GM12878 (cell line): ENCODE measurements around the gene CLCN7.

Experiments
- BHLHE40 ChIP-seq, 2 experiments: fragments of 450-650 bp in 1 of 2; IDR thresholded peaks; 2 replicates each; pipeline ENCODE4 v1.6.1; 2011 to 2017; ENCODE audit warnings: low read depth in 2 of 2, borderline replicate concordance in 1 of 2, improper control_type of control experiment in 1 of 2, low read length in 1 of 2, mild to moderate bottlenecking in 1 of 2
- EED ChIP-seq: sonication (generic); IDR thresholded peaks from 2 replicates; pipeline ENCODE4 v1.6.1; 2016; ENCODE audit warnings: antibody characterized with exemption, low read depth
- EZH2 ChIP-seq: IDR thresholded peaks from 2 replicates; pipeline ENCODE4 v1.6.1; 2012; ENCODE audit warnings: low read depth, mild to moderate bottlenecking, control low read depth, inconsistent platforms, low read length, borderline replicate concordance; ENCODE audit not compliant: control insufficient read depth
- IKZF2 ChIP-seq, 2 experiments: fragments of 450-650 bp; IDR thresholded peaks; 2 replicates each; pipeline ENCODE4 v1.6.1; 2017; ENCODE audit warnings: mild to moderate bottlenecking in 2 of 2, moderate library complexity in 2 of 2
- POLR2A ChIP-seq: IDR thresholded peaks from 2 replicates; pipeline ENCODE4 v1.6.1; 2011; ENCODE audit warnings: low read depth, mild to moderate bottlenecking, low read length
- POLR2AphosphoS5 ChIP-seq: IDR thresholded peaks from 2 replicates; pipeline ENCODE4 v1.6.1; 2011; ENCODE audit warnings: mild to moderate bottlenecking, low read length, inconsistent platforms
- RFX5 ChIP-seq: IDR thresholded peaks from 2 replicates; pipeline ENCODE4 v1.6.1; 2011; ENCODE audit warnings: low read depth, low read length, improper control_type of control experiment
- SP1 ChIP-seq: IDR thresholded peaks from one replicate; pipeline ENCODE4 v1.6.1; 2011; ENCODE audit warnings: low read depth, low read length
- ZNF274 ChIP-seq: IDR thresholded peaks from one replicate; pipeline ENCODE4 v1.8.0; 2011; ENCODE audit not compliant: insufficient read length, insufficient read depth
- TF ChIP-seq, protein P1 (sequence below): IDR thresholded peaks from 2 replicates; pipeline ENCODE4 v1.6.1; 2012; ENCODE audit warnings: mild to moderate bottlenecking, low read depth, low read length
- TF ChIP-seq, protein P2 (sequence below), 3 experiments: IDR thresholded peaks in 2 of 3; conservative IDR thresholded peaks in 1 of 3; 2 replicates each; pipeline ENCODE4 v1.5.1; 2011; ENCODE audit warnings: low read depth in 3 of 3, low read length in 3 of 3, mild to moderate bottlenecking in 3 of 3, control low read depth in 2 of 3, moderate library complexity in 2 of 3, inconsistent platforms in 1 of 3, mixed read lengths in 1 of 3; ENCODE audit not compliant: control insufficient read depth in 2 of 3, insufficient read depth in 1 of 3; ENCODE audit errors: extremely low read depth in 1 of 3

DNA sequence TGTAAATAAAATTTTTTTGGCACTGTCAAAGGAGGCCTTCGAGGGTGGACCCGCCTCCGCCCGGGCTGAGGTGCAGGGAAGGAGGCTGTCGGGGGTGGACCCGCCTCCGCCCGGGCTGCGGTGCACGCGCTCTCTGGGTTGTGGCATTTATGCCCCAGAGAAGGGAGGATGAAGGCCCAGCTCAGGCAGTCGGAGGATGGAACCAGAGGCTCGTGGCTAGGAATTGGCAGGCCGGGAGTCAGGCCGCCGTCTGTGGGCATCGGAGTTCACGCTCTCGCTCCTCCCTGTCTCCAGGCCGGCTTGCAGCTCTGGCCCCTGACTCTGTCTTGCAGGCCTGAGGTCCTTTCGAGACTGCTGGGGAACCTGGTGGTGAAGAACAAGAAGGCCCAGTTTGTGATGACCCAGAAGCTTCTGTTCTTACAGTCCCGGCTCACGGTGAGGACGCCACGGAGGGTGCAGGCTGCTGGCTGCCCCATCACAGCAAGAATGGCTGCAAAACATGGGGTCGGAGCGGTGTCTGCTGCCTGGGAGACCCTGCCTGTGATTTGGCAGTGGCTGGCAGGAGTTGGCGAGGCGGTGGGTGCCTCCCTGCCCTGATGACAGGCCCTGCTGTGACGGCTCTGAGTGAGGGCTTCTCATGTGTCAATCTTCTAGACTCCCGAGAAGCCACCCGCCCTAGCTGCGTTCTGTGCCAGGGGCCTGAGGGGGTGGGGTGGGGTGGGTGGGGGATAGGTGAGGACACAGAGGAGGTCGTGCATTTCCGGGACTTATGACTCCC lies 24.3 kb upstream of the CLCN7 start:
- TF ChIP-seq IKZF2 (IDR thresholded peaks at IDR 0.05) (no peak), POLR2A (no peak), EZH2 (no peak), SP1 (no peak), POLR2AphosphoS5 (no peak), BHLHE40 (IDR thresholded peaks at IDR 0.05; ENCODE audit: borderline replicate concordance in 1 of 2, low read depth in 2 of 2, low read length in 1 of 2) (no peak), RFX5 (no peak), EED (no peak), ZNF274 (no peak)
- TF ChIP-seq, protein P1, sequence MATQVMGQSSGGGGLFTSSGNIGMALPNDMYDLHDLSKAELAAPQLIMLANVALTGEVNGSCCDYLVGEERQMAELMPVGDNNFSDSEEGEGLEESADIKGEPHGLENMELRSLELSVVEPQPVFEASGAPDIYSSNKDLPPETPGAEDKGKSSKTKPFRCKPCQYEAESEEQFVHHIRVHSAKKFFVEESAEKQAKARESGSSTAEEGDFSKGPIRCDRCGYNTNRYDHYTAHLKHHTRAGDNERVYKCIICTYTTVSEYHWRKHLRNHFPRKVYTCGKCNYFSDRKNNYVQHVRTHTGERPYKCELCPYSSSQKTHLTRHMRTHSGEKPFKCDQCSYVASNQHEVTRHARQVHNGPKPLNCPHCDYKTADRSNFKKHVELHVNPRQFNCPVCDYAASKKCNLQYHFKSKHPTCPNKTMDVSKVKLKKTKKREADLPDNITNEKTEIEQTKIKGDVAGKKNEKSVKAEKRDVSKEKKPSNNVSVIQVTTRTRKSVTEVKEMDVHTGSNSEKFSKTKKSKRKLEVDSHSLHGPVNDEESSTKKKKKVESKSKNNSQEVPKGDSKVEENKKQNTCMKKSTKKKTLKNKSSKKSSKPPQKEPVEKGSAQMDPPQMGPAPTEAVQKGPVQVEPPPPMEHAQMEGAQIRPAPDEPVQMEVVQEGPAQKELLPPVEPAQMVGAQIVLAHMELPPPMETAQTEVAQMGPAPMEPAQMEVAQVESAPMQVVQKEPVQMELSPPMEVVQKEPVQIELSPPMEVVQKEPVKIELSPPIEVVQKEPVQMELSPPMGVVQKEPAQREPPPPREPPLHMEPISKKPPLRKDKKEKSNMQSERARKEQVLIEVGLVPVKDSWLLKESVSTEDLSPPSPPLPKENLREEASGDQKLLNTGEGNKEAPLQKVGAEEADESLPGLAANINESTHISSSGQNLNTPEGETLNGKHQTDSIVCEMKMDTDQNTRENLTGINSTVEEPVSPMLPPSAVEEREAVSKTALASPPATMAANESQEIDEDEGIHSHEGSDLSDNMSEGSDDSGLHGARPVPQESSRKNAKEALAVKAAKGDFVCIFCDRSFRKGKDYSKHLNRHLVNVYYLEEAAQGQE: no peak
- TF ChIP-seq, protein P2, sequence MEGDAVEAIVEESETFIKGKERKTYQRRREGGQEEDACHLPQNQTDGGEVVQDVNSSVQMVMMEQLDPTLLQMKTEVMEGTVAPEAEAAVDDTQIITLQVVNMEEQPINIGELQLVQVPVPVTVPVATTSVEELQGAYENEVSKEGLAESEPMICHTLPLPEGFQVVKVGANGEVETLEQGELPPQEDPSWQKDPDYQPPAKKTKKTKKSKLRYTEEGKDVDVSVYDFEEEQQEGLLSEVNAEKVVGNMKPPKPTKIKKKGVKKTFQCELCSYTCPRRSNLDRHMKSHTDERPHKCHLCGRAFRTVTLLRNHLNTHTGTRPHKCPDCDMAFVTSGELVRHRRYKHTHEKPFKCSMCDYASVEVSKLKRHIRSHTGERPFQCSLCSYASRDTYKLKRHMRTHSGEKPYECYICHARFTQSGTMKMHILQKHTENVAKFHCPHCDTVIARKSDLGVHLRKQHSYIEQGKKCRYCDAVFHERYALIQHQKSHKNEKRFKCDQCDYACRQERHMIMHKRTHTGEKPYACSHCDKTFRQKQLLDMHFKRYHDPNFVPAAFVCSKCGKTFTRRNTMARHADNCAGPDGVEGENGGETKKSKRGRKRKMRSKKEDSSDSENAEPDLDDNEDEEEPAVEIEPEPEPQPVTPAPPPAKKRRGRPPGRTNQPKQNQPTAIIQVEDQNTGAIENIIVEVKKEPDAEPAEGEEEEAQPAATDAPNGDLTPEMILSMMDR (IDR thresholded peaks at IDR 0.05 in 2 of 3, conservative IDR thresholded peaks at IDR 0.05 in 1 of 3; ENCODE audit: control insufficient read depth in 2 of 3, extremely low read depth in 1 of 3, insufficient read depth in 1 of 3, low read depth in 3 of 3, low read length in 3 of 3): no peak
